Dedifferentiated amniotic fluid mesenchymal stem cell (primary cell): ENCODE data around the gene SLC22A5.
A peak's percentile ranks its signal among the peaks of the same experiment; 100 is the strongest.
"Not testable (repeated sequence)": the region's sequence is repeated elsewhere in the genome, so short reads cannot be mapped to it uniquely, and the experiment has no call there.

Experiments
- DNase-seq: peaks from one replicate; pipeline ENCODE4 v3.0.0-alpha.2; 2016; ENCODE audit errors: extremely low spot score

Gene SLC22A5

DNA sequence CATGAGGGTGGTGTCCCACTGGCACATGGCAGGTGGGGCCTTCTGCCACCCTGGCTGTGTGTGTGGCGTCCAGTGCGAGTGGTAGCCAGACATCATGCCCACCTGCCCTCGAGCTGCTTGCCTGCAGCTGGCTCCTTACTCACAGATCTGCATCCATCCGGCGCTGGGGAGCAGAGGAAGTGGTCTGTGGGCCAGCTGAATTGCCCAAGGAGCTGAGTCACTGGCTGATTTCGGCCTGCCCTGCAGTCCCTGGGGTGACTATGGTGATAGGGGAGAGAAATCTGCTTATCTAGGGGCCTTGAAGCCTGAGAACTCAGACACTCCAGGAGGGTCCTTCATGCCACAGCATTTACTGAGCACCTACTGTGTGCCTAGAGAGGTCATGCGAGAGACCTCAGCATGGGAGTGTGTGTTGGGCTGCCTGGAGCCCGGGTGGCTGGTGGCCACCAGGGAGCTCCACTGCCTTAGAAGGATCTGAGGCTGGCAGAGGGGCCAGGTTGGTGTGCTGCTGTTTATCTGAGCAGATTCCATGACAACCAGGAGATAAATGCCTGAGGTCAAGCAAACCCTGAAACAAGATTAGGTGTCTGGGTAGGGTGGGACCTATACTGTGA lies 57.1 kb downstream of the SLC22A5 start:
- DNase-seq = peak; percentile 71

DNA sequence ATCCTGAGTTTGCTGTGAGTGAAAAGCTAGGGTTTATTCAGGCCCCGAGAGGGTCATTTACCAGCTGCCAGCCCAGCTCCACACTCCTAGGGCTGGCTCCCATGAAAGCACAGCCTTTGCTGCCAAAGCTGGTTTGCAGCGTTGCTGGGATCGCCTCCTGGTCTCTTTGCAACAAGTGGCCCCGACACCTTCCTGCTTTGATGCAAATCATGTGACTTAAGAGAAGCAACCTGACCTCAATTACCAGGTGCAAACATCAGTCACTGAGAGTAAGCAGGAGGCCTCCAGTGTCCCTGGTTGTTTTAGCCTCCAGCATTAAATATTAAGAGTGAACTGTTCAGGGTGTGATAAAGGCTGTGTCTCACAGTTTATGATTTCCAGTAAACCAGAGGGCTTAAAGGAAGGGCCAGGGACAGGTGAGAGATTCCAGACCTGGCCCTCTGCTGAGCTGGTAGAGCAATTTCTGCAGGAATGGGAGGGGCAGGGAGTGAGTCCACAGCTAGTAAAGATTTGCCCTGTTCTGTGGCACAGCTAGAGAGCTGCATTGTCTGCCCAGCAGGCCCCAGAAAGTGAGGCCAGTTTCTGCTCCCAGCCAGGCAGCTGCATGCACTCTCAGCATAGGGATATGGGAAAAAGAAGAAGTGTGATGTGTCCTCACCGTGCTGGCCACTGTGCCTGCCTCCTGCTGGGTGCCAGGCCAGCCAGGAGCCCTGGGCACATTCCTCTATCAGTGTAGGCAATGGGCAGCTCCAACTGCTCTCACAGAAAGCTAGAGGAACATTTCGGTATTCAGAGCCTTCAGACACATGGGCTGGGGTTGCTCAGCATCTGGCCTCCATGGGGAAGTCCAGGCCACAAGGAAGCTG lies 58.0 kb downstream of the SLC22A5 start:
- DNase-seq = no peak

DNA sequence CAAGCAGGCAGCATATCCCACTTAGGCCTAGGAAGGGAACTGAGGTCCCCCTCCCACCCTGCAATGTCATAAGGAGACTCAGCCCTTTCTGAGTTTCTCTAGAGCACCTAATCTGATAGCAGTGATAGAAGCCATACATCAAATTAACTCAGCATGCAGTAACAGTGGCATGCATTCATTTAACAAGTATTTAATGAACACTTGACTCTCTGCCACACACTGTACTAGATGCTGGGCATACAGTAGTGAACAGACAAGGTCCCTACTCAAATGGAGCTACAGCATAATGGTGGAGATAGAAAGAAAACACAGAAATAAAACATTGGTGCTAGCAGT lies 58.6 kb downstream of the SLC22A5 start:
- no peak for DNase-seq

DNA sequence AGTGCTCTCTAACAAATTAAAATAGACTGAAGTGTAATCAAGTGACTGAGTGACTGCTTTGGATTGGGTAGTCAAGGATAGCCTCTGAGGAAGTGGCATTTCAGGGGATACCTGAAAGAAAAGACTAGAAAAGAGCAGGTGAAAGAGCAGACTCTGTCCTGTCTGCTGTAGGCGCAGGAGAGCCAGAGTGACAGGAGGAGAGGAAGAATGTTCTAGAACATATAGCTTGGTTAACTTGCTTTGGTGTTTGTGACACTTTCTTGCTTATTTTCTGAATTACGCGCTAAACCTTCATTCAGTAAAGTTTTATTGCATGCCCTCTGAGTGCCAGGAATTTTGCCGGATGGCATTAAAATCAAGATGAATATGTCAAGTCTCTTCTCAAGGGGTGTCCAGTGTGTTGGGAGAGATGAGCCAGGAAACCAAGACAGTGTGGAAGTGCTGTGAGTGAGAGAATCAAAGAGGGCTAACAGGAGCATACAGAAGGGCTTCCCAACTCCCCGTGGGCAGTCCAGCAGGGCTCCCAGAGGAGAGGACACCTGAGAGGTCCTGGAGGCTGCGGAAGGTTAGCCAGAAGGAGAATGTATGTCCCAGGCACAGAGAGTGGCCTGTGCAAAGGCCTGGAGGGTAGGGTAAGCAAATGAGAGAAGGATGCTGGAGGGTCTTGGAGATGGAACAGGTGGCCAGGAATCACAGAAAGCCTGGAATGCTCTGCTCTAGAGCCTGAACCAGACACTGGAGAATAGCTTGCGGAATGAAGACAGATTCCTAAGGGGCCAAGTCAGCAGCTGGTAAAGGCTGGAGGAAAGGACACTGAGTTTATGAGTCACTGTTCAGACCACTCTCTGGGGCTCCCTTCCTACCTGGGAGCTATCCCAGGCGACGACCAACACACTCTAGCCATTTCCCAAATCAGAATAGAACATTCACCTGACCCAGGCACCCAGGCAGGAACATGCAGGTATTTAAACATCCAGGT lies 59.3 kb downstream of the SLC22A5 start:
- peak; percentile 63 for DNase-seq

DNA sequence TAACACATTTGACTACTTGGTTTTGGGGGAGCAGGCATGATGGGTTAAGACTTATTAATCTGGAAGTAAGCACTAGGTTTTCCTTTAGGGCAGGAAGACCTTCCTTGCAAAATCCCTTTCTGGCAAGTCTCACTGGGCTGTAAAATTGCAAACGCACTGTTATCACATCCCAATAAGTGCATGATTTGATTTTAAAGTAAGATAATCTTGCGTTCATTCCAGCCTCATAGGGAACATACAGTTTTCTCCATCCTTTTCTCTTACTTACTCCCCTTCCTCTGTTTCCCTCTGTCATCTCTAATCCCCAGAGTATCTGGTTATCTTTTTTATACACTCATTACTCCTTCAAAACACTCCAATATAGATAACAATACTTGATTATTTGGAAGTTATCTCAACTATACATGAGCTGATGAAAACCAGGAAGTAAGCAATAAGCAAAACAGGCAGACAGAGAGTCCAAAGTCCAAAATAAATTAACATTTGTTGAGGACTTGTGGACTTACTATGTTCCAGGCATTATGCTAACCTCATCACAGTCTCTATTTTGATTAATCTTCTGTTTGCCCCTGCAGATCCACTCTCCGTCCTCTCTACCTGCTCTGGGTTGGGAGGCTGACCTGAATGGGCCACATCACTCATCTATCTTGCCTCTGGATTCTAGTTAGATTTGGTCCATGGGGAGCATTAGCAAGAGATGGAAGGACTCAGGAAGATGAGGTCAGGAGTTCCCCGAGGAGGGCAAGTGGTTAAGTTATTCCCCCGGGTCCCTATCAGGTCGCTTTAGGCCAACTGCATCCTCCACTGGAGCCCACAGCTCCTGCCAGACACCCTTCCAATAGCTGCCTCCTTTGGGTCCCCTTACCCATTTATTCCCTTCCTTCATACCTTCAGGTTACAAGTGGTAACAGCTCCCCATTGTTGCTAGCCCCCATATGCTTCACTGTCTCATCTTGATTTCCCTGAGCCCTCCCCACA lies 60.2 kb downstream of the SLC22A5 start:
- DNase-seq = no peak

DNA sequence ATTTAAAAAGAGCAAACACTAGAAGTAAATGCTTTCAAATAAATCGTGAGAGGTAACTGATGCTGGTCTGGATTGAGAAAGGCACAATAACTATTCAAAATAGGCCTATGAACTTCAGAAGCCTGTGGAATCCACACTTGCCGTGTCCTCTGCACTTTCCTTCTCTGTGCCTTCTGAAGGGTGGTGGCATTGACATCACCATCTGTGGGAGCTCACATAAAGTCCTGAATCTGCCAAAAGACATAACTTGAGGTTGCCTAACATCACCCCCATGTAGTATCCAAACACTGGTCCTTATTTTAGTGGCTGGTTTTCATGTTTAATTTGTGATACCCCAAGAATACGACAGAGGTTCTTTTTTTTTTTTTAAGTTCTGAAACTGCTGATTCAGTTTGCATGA lies 61.2 kb downstream of the SLC22A5 start:
- DNase-seq = no peak

DNA sequence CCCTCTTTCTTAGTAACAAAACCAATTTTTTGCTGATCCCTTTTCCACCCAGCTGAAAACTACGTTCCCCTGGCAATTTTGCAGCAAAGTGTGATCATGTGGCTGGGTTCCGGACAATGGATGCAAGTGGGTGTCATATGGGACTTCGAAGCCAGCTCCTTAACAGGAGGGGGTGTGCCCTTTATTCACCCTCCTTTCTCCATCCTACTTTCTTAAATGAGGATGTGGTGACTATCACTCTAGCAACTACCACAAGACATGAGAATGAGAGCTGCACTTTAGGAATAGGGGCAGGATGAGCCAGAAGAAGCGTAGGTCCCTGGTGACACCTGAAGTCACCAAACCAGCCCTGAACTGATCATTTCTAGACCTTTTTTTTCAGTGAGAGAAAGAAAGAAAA lies 62.1 kb downstream of the SLC22A5 start:
- no peak for DNase-seq

DNA sequence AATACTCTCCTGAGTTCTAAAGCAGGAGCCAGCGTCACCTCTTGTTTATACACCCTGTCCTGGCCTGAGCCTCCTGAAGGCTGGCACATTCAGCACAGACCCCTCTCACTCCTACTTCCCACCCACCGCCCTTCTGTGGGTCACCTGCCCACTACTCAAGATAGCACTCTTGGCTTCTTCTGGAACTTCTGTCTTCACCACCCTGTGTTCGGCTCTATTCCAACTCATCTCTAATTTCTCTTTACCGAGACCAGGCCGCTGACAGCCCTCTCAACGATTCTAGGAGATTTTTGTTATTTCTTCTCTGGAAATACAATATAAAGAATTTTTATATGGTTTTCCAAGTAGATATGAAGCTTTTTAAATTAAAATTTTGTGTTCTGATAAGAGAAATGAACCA lies 63.6 kb downstream of the SLC22A5 start:
- DNase-seq = no peak

DNA sequence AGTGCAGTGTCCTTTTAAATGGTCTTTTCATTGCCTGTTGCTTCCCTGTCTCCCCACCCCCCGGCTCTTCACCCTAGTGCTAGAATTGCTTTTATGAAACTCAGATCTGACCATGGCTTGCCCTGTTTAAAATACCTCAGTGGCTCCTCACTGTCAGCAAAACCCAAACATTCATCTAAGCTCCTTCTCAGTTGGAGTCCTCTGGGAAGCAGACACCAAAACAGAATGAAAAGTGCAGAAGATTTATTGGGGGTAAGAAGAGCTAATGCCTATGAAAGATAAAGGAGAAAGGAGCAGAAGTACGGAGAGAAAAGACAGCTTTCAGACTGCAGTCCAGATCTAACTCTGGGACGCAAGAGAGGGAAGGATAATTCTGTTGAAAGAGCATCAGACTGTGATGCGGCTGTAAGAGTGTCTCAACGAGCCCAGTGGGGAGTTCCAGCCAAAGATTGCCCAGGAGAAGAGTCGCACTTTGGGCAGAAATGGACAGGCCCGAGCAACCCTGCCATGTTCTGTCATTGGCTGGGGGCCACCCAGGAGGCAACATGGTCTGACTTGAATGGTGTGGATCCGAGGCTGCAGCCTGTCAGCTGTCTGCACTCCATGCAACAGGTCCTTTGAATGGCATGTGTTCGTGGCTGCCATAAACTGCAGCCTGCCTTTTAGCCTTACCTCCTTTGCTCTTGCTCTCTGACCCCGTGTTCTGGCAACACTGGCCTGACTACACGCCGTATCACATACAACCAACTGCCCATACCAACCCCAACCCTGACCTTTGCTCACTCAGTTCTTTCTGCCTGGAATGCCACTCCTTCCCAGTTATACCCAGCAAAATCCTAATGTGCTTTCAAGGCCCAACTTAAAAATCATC lies 65.1 kb downstream of the SLC22A5 start:
- no peak for DNase-seq

DNA sequence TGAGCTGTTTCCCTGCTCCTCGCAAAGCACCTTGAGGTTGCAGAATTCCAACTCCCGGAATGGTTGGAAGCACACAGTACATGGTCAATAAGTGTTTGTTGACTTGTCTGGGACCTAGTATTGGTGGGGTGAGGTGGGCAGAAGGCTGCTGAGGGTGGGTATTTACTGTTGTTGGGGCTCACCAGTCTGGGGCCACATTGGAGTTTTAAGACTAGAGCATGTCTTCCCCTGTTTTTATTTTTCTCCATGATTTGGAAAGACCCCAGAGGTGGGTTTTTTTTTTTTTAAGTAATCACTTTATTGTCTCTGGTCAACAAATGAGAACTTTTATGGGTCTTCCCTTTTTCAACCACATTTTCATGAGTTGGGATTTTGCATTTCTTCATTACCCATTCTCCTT lies 65.9 kb downstream of the SLC22A5 start:
- DNase-seq = no peak

DNA sequence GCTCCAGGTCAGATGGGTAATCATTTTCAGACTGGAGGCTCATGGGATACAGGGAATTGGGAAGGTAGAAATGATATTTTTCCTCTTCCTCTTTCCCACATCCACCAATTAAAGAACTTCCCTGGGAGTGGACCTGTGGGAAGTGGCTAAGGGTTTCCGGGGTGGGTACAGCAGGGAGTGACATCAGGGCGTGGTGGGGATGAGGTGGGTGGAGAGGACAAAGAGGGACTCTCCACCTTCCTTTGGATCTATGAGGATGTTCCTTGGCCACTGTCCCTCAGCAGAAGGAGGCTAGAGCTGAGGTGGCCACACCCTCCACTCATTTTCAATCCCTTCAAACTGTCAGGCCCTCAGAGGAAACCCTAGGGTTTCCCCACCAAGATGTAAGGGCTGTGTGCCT lies 66.4 kb downstream of the SLC22A5 start:
- DNase-seq = no peak

DNA sequence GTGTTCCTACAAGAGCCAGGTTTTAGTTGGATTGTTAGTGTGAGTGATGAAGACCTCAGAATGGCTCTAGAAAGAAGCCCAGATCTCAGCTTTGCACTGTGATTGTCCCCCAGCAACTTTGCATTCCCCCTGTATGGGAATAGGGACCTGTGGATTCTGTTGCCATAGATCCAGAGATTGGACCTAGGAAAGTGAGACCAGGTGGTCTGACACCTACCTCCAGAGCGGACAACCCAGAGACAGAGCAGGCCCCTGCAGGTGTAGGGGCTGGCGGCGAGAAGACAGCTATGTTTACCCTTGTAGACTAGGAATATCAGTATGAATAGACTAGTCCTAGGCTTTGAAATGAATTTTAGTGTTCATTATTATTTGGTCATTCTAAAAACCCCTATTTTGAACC lies 67.4 kb downstream of the SLC22A5 start:
- DNase-seq = no peak

DNA sequence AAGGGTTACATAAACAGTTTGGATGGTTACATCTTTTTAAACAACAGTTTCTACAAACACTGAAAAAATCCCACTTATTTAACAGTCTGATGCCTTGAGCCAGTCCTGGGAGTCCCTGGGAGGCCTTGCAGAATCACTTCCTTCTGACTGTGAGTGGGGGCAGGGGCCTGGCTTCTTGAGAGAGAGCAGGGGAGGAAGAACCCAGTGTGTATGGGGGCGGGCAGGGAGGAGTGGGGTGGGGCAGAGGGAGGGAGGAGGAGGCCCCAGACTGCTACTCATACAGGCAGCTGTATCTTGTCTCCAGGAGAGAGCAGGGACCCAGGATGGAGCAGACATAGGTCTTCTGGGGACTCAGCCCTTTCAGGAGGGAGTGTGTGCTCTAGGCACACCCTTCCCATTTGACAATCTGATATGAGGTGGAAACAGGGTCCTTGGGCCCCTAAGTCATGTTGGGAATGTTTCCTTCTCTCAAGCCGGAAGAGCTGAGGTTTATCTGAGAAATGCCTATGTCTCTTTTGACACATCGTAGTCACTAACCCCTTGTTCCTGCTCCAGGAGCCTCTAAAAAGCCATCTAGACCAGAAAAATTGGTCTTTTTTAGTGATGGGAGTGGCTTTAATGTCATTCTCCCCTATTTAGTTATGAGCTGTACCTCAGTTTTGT lies 68.2 kb downstream of the SLC22A5 start:
- peak; percentile 69 for DNase-seq

DNA sequence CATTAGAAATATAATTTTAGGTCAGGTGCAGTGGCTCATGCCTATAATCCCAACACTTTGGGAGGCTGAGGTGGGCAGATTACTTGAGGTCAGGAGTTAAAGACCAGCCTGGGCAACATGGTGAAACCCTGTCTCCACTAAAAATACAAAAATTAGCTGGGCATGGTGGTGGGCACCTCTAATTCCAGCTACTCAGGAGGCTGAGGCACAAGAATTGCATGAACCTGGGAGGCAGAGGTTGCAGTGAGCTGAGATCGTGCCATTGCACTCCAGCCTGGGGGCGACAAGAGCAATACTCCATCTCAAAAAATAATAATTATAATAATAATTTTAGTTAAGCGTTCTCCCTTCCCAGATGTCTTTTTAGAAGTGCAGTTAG lies 68.7 kb downstream of the SLC22A5 start:
- DNase-seq = not testable (repeated sequence)

DNA sequence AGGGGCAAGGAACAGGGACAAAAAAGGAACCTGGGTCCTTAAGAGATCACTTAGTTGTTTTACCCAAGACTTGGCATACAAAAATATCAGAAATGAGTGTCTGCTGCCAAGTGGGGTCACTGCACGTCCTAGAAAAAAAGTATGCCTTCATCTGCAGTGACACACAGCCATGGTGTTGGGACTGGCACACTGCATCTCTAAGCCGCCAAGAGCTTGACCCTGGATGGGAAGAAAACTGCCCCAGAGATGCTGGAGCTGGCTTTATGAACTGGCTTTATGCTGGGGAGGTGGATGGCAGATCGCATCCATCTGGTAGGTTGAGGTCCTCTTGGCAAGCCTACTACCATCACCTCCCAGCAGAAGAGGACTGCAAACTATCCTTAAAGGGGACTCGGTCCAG lies 69.4 kb downstream of the SLC22A5 start:
- no peak for DNase-seq

DNA sequence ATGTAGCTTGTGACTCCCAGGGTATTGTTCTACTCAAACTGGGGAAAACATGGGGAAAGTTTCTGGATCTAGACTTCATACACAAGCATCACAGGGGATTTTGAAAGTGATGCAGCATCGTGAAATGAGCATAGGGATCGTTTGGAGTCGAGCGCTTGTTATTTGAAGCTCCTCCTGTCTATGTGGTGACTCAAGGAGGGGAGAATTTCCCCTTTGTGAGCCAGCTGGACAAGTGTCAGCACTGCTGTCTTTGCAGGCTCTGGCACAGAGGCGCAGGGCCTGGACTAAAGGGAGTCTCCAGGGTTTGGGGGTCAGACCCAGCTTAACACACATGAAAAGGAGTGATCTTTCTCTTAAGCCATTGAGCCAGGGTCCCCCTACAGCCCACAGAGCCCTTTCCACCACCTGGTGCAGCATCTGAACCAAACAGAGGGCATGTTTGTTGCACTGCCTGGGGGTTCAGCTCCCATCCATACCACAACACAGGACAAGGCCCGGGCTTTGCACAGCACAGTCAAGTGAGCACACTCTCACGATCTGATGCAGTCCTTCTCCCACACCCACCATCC lies 70.1 kb downstream of the SLC22A5 start:
- peak; percentile 95 for DNase-seq

DNA sequence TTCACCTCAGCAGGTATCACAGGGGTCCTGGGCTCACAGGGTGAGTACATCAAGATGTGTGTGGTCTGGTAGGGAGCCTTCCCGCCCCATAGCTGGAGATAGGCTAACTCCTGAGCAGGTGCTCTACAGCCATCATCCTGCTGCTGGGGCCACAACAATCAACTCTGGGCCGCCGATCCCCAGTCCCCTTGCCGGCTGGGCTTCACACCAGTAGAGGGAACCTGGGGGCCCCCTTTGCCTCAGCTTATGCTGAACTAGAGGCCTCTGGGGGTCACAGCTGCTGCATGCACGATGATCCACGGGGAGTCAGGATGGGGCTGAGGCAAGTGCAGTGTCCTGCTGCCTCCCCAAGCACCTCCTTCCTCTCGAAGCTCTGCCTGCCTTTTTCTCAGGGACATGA lies 74.6 kb downstream of the SLC22A5 start:
- DNase-seq = no peak
